ENCODE results near the gene GNAT3. TPM values are rescaled to one million over a fixed set of nuclear protein-coding genes. Genes with fewer than 3 reads are reported as not detected.

Gene GNAT3
- total RNA-seq, 1 experiment from 2014 or later, result not detected

DNA sequence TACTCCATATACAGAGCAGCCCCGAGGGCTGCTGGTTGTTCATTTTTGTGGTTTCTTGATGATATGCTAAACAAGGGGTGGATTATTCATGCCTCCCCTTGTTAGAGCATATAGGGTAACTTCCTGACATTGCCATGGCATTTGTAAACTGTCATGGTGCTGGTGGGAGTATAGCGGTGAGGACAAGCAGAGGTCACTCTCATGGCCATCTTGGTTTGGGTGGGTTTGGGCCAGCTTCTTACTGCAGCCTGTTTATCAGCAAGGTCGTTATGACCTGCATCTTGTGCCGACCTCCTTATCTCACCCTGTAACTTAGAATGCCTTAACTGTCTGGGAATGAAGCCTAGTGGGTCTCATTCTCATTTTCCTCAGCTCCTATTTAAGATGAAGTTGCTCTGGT is 31.3 kb downstream of the GNAT3 start:
- Histone ChIP-seq H2AFZ (no peak overlapping the region), H3K36me3 (ENCODE audit: low read depth) (no peaks in the 10 kb centered on the region), H3F3A (ENCODE audit: insufficient read depth, low read depth) (no peaks in the 10 kb centered on the region; the same call in 1 of the 2 replicates), H3K4me2 (peak overlapping the region; percentile 47), H3K9me3 (ENCODE audit: insufficient read depth, low read depth) (peaks cover 18% of the 10 kb centered on the region), H3K27me3 (ENCODE audit: insufficient read depth, low read depth) (no peaks in the 10 kb centered on the region), H3K4me1 (replicated peaks; ENCODE audit: insufficient read depth) (peaks cover 16% of the 10 kb centered on the region), H3K79me2 (ENCODE audit: low read depth) (no peaks in the 10 kb centered on the region), H3K4me3 (no peak overlapping the region), H3K27ac (peak overlapping the region; percentile 28; the same call in 1 of the 2 replicates), H4K20me1 (ENCODE audit: insufficient read depth) (no peaks in the 10 kb centered on the region), H3K9me2 (ENCODE audit: insufficient read depth) (no peaks in the 10 kb centered on the region)
- CTCF ChIA-PET, result interaction anchor here (0.8 kb wide), 1 partner anchor 13 kb away, joined by 3 read pairs; no protein-coding TSS in a partner anchor
- no peak for DNase-seq
- intact Hi-C loops (cut with micrococcal nuclease; ENCODE audit: unreplicated experiment), result loop anchor here (2.0 to 5.0 kb wide), 2 partner anchors 18 to 62 kb away; no protein-coding TSS in a partner anchor
- BruUV-seq (replicated peaks), result TSS peak; percentile 16
- TF ChIP-seq, protein P1, sequence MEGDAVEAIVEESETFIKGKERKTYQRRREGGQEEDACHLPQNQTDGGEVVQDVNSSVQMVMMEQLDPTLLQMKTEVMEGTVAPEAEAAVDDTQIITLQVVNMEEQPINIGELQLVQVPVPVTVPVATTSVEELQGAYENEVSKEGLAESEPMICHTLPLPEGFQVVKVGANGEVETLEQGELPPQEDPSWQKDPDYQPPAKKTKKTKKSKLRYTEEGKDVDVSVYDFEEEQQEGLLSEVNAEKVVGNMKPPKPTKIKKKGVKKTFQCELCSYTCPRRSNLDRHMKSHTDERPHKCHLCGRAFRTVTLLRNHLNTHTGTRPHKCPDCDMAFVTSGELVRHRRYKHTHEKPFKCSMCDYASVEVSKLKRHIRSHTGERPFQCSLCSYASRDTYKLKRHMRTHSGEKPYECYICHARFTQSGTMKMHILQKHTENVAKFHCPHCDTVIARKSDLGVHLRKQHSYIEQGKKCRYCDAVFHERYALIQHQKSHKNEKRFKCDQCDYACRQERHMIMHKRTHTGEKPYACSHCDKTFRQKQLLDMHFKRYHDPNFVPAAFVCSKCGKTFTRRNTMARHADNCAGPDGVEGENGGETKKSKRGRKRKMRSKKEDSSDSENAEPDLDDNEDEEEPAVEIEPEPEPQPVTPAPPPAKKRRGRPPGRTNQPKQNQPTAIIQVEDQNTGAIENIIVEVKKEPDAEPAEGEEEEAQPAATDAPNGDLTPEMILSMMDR (conservative IDR thresholded peaks at IDR 0.05), result no peak
- no peak for TF ChIP-seq EZH2 (IDR thresholded peaks at IDR 0.05; ENCODE audit: low read depth)
- POLR2A ChIA-PET (ENCODE audit: unreplicated experiment), result interaction anchor here (0.7 kb wide), 1 partner anchor 130 kb away, joined by 5 read pairs; no protein-coding TSS in a partner anchor

DNA sequence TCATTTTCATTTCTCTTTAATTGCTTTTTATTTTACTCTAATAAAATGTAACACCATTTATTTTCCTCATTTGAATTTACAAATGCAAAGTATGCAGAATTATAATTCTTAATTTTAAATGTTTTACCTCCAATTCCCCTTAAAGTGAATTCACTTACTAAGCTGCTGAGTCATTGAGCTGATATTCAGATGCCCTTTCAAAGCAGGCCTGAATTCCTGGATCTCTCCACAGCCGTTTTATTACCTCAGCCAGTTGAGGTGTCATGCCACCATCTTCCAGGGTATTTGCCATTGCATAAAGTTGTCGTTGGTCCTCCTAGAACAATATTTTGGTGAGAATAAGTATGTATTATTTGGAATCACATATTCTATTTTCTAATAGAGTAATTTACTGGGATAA is 33.2 kb downstream of the GNAT3 start:
- H4K20me1 ChIP-seq (ENCODE audit: insufficient read depth), result no peaks in the 10 kb centered on the region
- H3K4me2 ChIP-seq, result no peak overlapping the region
- no peaks in the 10 kb centered on the region for H3K36me3 ChIP-seq (ENCODE audit: low read depth)
- H3K9me2 ChIP-seq (ENCODE audit: insufficient read depth), result no peaks in the 10 kb centered on the region
- POLR2A ChIA-PET (ENCODE audit: unreplicated experiment), result interaction anchor here (0.7 kb wide), 1 partner anchor 175 kb away, joined by 4 read pairs; no protein-coding TSS in a partner anchor
- H3K4me1 ChIP-seq (replicated peaks; ENCODE audit: insufficient read depth), result peaks cover 16% of the 10 kb centered on the region
- no peak for DNase-seq
- TF ChIP-seq, protein P1 (conservative IDR thresholded peaks at IDR 0.05), result no peak
- no peak for TF ChIP-seq EZH2 (IDR thresholded peaks at IDR 0.05; ENCODE audit: low read depth)
- peaks cover 25% of the 10 kb centered on the region for H3K9me3 ChIP-seq (ENCODE audit: insufficient read depth, low read depth)
- intact Hi-C loops (cut with micrococcal nuclease; ENCODE audit: unreplicated experiment), result no loop called here
- H3K27ac ChIP-seq, result no peak overlapping the region
- no TSS peak for BruUV-seq (replicated peaks)
- no peak overlapping the region for H2AFZ ChIP-seq
- H3K79me2 ChIP-seq (ENCODE audit: low read depth), result no peaks in the 10 kb centered on the region
- H3F3A ChIP-seq (ENCODE audit: insufficient read depth, low read depth), result no peaks in the 10 kb centered on the region; the same call in 1 of the 2 replicates
- no peaks in the 10 kb centered on the region for H3K27me3 ChIP-seq (ENCODE audit: insufficient read depth, low read depth)
- H3K4me3 ChIP-seq, result no peak overlapping the region
- CTCF ChIA-PET, result no interaction called here

DNA sequence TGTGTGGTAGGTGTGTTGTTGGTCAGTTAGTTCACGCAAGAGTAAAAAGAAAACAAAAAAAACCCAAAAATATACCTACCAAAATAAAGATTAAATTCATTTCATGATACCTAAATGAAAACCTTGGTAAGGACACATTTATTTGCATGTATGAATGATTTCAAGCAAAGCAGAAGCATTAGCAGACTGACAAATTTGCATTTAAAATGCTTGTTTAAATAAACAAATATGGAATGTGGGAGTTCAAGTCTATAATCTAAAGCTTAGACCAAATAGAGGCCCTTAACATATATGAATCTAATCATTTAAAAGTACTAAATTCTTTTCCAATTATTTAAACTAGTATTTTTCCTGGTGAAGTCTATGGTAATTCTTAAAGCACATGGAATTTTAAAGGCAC is 35.8 kb downstream of the GNAT3 start:
- DNase-seq, result no peak
- Histone ChIP-seq H3K4me3 (no peak overlapping the region), H3K27me3 (ENCODE audit: insufficient read depth, low read depth) (no peaks in the 10 kb centered on the region), H4K20me1 (ENCODE audit: insufficient read depth) (no peaks in the 10 kb centered on the region), H3K27ac (no peak overlapping the region), H3K9me2 (ENCODE audit: insufficient read depth) (no peaks in the 10 kb centered on the region), H3K36me3 (ENCODE audit: low read depth) (no peaks in the 10 kb centered on the region), H3K79me2 (ENCODE audit: low read depth) (no peaks in the 10 kb centered on the region), H3K4me2 (no peak overlapping the region), H3K4me1 (replicated peaks; ENCODE audit: insufficient read depth) (peaks cover 8% of the 10 kb centered on the region), H2AFZ (no peak overlapping the region), H3F3A (ENCODE audit: insufficient read depth, low read depth) (no peaks in the 10 kb centered on the region; the same call in 1 of the 2 replicates), H3K9me3 (ENCODE audit: insufficient read depth, low read depth) (peaks cover 18% of the 10 kb centered on the region)
- ChIA-PET POLR2A (ENCODE audit: unreplicated experiment) (no interaction called here), CTCF (interaction anchor here (0.6 kb wide), 1 partner anchor 342 kb away, joined by 8 read pairs; no protein-coding TSS in a partner anchor)
- no peak for TF ChIP-seq EZH2 (IDR thresholded peaks at IDR 0.05; ENCODE audit: low read depth)
- TF ChIP-seq, protein P1 (conservative IDR thresholded peaks at IDR 0.05), result no peak
- BruUV-seq (replicated peaks), result no TSS peak
- intact Hi-C loops (cut with micrococcal nuclease; ENCODE audit: unreplicated experiment), result no loop called here
